Measurements from ENCODE around the gene KDM3B. TPM values are rescaled to one million over a fixed set of nuclear protein-coding genes. Genes with fewer than 3 reads are reported as not detected.
A peak's percentile ranks its signal among the peaks of the same experiment; 100 is the strongest.

The KDM3B gene
- total and polyA plus RNA-seq, 9 of the 15 experiments (the other 6 are each of a cell fraction or from before 2014, with no cell fraction given) = 13.8 to 62.8 (median 41.9) TPM

DNA sequence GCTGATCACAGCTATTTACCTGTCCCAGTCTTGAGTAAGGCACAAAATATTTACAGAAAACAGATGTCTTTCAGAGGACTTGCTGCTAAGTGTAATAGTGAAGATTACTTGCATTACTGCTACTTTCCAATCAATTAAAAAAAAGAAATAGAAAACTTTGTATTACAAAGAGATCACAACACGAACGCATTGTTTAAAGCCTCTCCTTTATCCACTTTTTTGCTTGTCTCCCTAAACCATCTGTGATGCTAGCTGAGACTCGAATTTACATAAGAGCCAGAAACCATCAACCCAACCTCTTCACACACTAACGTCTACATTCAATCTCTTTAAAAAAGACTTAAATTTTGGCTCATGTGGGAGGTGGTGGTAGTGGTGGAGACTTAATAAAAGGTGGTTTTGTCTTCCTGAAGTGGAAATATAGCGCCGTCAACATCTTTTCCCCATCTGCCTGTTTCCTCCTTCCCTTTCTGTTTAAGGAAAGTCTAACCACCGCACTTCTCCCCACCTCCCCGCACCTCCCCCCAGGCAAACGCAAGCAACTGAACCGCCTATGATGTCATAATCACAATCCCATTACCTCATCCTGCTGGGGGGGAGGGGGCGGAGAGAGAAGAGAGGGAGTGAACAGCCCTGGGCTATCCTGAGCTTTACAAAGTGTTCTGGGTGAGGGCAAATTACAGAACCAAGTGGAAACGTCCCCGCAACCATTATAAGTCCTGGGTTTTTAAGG lies 15.4 kb upstream of the KDM3B start (continued):
- TF ChIP-seq XRCC5 (IDR thresholded peaks at IDR 0.05; ENCODE audit: low read depth, low read length) (no peak), PHF21A (IDR thresholded peaks at IDR 0.05; ENCODE audit: borderline replicate concordance, low read depth) (peak; percentile 71; the same call in 1 of the 2 replicates), ZNF408 (CRISPR knock-in tag; IDR thresholded peaks at IDR 0.05; ENCODE audit: low read depth) (no peak), CC2D1A (IDR thresholded peaks at IDR 0.05) (no peak), POLR2AphosphoS5 (IDR thresholded peaks at IDR 0.05; ENCODE audit: control insufficient read depth, insufficient read depth, low read depth, low read length) (peak; percentile 78), ATF1 (CRISPR knock-in tag; IDR thresholded peaks at IDR 0.05) (peak; percentile 82), ATF1 (tag; IDR thresholded peaks at IDR 0.05) (peak; percentile 99), SFPQ (IDR thresholded peaks at IDR 0.05; ENCODE audit: low read depth, low read length) (no peak), SOX6 (IDR thresholded peaks at IDR 0.05) (peak; percentile 60; the same call in 1 of the 2 replicates), BCOR (IDR thresholded peaks at IDR 0.05) (peak; percentile 42; the same call in 1 of the 2 replicates), DNMT1 (IDR thresholded peaks at IDR 0.05) (no peak), RFX5 (IDR thresholded peaks at IDR 0.05; ENCODE audit: low read depth, low read length) (no peak), SRSF3 (IDR thresholded peaks at IDR 0.05; ENCODE audit: insufficient read depth, low read length) (no peak), KLF1 (tag; IDR thresholded peaks at IDR 0.05) (no peak), RBM14 (IDR thresholded peaks at IDR 0.05; ENCODE audit: borderline replicate concordance, insufficient read depth, low read depth, low read length) (no peak), CREB3 (tag; conservative IDR thresholded peaks at IDR 0.05; ENCODE audit: low read depth) (no peak), CBFA2T3 (IDR thresholded peaks at IDR 0.05) (no peak)
- TF ChIP-seq, protein P1, sequence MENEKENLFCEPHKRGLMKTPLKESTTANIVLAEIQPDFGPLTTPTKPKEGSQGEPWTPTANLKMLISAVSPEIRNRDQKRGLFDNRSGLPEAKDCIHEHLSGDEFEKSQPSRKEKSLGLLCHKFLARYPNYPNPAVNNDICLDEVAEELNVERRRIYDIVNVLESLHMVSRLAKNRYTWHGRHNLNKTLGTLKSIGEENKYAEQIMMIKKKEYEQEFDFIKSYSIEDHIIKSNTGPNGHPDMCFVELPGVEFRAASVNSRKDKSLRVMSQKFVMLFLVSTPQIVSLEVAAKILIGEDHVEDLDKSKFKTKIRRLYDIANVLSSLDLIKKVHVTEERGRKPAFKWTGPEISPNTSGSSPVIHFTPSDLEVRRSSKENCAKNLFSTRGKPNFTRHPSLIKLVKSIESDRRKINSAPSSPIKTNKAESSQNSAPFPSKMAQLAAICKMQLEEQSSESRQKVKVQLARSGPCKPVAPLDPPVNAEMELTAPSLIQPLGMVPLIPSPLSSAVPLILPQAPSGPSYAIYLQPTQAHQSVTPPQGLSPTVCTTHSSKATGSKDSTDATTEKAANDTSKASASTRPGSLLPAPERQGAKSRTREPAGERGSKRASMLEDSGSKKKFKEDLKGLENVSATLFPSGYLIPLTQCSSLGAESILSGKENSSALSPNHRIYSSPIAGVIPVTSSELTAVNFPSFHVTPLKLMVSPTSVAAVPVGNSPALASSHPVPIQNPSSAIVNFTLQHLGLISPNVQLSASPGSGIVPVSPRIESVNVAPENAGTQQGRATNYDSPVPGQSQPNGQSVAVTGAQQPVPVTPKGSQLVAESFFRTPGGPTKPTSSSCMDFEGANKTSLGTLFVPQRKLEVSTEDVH (IDR thresholded peaks at IDR 0.05; ENCODE audit: low read depth, partially characterized antibody) = peak; percentile 88
- TF ChIP-seq, protein P2, sequence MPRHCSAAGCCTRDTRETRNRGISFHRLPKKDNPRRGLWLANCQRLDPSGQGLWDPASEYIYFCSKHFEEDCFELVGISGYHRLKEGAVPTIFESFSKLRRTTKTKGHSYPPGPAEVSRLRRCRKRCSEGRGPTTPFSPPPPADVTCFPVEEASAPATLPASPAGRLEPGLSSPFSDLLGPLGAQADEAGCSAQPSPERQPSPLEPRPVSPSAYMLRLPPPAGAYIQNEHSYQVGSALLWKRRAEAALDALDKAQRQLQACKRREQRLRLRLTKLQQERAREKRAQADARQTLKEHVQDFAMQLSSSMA (CRISPR knock-in tag; IDR thresholded peaks at IDR 0.05) = no peak
- TF ChIP-seq, protein P3, sequence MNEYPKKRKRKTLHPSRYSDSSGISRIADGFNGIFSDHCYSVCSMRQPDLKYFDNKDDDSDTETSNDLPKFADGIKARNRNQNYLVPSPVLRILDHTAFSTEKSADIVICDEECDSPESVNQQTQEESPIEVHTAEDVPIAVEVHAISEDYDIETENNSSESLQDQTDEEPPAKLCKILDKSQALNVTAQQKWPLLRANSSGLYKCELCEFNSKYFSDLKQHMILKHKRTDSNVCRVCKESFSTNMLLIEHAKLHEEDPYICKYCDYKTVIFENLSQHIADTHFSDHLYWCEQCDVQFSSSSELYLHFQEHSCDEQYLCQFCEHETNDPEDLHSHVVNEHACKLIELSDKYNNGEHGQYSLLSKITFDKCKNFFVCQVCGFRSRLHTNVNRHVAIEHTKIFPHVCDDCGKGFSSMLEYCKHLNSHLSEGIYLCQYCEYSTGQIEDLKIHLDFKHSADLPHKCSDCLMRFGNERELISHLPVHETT (CRISPR knock-in tag; conservative IDR thresholded peaks at IDR 0.05 in 1 of 2, IDR thresholded peaks at IDR 0.05 in 1 of 2) = no peak; a peak in 2 of 4 replicates
